ENCODE results near the gene MCTS1. TPM values are rescaled to one million over a fixed set of nuclear protein-coding genes. Genes with fewer than 3 reads are reported as not detected.

MCTS1 gene
- total RNA-seq, 1 experiment from 2014 or later = 110 TPM

DNA sequence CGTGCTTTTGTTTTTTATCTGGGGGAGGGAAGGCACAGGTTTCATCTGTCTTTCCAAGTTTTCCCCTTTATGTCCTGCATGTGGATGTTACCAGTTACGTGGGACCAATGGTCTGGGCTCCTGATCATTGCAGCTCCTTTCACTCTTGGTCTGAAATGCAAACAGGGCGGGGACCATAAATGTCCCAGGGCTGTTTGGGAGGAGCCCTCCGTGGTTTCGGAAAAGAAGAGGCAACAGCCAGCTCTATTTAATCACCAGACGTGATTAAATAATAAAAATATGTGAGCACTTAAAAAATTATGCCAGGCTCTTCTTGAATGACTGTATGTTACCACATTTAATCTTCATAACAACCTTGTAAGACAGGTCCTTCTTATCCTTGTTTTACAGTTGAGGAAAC lies 56.7 kb downstream of the MCTS1 start:
- Histone ChIP-seq H3K27me3 (ENCODE audit: control insufficient read depth, insufficient read depth, low read length) (no peaks in the 10 kb centered on the region), H3K4me1 (ENCODE audit: control insufficient read depth, insufficient read depth, low read length) (no peaks in the 10 kb centered on the region), H3K4me3 (ENCODE audit: low read depth in 2 of 2, low read length in 2 of 2) (no peak overlapping the region), H3K9me3 (ENCODE audit: control insufficient read depth, insufficient read depth, low read depth, low read length) (no peaks in the 10 kb centered on the region), H3K36me3 (ENCODE audit: control insufficient read depth, insufficient read depth, low read length) (no peaks in the 10 kb centered on the region), H3K27ac (ENCODE audit: low read length) (no peak overlapping the region)
- in situ Hi-C loops (cut with HindIII; ENCODE audit: low pct_unique_long_range_greater_than_20kb, low sequenced_read_pairs) = no loop called here
- ATAC-seq (no peak), DNase-seq (ENCODE audit: low read depth, low spot score) (no peak)
- intact Hi-C loops (cut with micrococcal nuclease; ENCODE audit: unreplicated experiment) = no loop called here
- no TSS peak for BruUV-seq (replicated peaks)
- CTCF ChIA-PET = no interaction called here
- TF ChIP-seq POLR2AphosphoS5 (IDR thresholded peaks at IDR 0.05; ENCODE audit: low read depth, low read length) (no peak), TCF7L2 (IDR thresholded peaks at IDR 0.05; ENCODE audit: low read depth, low read length) (no peak), SIN3A (IDR thresholded peaks at IDR 0.05; ENCODE audit: borderline replicate concordance, insufficient read depth, low read depth, low read length) (no peak), CTCF (IDR thresholded peaks at IDR 0.05) (no peak)
- TF ChIP-seq, protein P1, sequence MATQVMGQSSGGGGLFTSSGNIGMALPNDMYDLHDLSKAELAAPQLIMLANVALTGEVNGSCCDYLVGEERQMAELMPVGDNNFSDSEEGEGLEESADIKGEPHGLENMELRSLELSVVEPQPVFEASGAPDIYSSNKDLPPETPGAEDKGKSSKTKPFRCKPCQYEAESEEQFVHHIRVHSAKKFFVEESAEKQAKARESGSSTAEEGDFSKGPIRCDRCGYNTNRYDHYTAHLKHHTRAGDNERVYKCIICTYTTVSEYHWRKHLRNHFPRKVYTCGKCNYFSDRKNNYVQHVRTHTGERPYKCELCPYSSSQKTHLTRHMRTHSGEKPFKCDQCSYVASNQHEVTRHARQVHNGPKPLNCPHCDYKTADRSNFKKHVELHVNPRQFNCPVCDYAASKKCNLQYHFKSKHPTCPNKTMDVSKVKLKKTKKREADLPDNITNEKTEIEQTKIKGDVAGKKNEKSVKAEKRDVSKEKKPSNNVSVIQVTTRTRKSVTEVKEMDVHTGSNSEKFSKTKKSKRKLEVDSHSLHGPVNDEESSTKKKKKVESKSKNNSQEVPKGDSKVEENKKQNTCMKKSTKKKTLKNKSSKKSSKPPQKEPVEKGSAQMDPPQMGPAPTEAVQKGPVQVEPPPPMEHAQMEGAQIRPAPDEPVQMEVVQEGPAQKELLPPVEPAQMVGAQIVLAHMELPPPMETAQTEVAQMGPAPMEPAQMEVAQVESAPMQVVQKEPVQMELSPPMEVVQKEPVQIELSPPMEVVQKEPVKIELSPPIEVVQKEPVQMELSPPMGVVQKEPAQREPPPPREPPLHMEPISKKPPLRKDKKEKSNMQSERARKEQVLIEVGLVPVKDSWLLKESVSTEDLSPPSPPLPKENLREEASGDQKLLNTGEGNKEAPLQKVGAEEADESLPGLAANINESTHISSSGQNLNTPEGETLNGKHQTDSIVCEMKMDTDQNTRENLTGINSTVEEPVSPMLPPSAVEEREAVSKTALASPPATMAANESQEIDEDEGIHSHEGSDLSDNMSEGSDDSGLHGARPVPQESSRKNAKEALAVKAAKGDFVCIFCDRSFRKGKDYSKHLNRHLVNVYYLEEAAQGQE (IDR thresholded peaks at IDR 0.05; ENCODE audit: insufficient read depth in 1 of 2, low read depth in 2 of 2, low read length in 1 of 2) = no peak
- POLR2A ChIA-PET = no interaction called here

Other genes with a start within 250 kb of the MCTS1 start
- not detected for gene ATP1B4, start 242.0 kb upstream of the MCTS1 start, total RNA-seq (2021; ENCODE audit: unreplicated experiment)
- gene LAMP2, start 134.8 kb upstream of the MCTS1 start, total RNA-seq (2021; ENCODE audit: unreplicated experiment) = 243 TPM
- gene CUL4B, start 43.1 kb upstream of the MCTS1 start, total RNA-seq (2021; ENCODE audit: unreplicated experiment) = 99.8 TPM
- 32.4 TPM for gene C1GALT1C1, start 26.0 kb downstream of the MCTS1 start, total RNA-seq (2021; ENCODE audit: unreplicated experiment)

Measured in Panc1 (cell line).